PC-3 (cell line): ENCODE results near the gene SAMSN1. TPM values are rescaled to one million over a fixed set of nuclear protein-coding genes. Genes with fewer than 3 reads are reported as not detected.

Experiments used
- ATAC-seq: fragments of 200-7000 bp; cut with Tn5 transposase; 2 replicates; pipeline ENCODE4 v1.9.1; 2020; ENCODE audit warnings: mild to moderate bottlenecking, moderate library complexity
- BruUV-seq: library from RNA; stranded (reverse); fragments of 400-500 nt; replicated peaks from 2 replicates; lab custom pipeline; 2021; lab: Mats Ljungman, UMichigan
- CTCF ChIA-PET: fragments of 300-600 bp; sonication (Branson Sonifier 250); formaldehyde crosslinking; loops from one replicate; lab custom pipeline; 2022; ENCODE audit warnings: antibody characterized with exemption; lab: Charles Lee
- POLR2A ChIA-PET: fragments of 300-600 bp; sonication (Branson Sonifier 250); formaldehyde crosslinking; loops from one replicate; lab custom pipeline; 2022; ENCODE audit warnings: antibody characterized with exemption; ENCODE audit not compliant: unreplicated experiment; lab: Charles Lee
- DNase-seq: peaks from one replicate; pipeline ENCODE4 v3.0.0-alpha.2; 2015
- H2AFZ ChIP-seq: fragments of 300-600 bp; sonication (generic); 2 replicates; pipeline ENCODE4 v1.6.0; 2016; ENCODE audit warnings: antibody characterized with exemption, low read length
- H3F3A ChIP-seq: fragments of 300-600 bp; sonication (generic); one replicate; pipeline ENCODE4 v1.6.0; 2017; ENCODE audit warnings: antibody characterized with exemption, low read length, control low read depth, mild to moderate bottlenecking; ENCODE audit not compliant: unreplicated experiment
- H3K27ac ChIP-seq: fragments of 300-600 bp; sonication (generic); 2 replicates; pipeline ENCODE4 v1.5.1; 2016; ENCODE audit warnings: mild to moderate bottlenecking, low read length
- H3K27me3 ChIP-seq: fragments of 300-600 bp; sonication (generic); 2 replicates; pipeline ENCODE4 v1.6.1; 2016; ENCODE audit warnings: low read length, mixed read lengths
- H3K36me3 ChIP-seq: fragments of 300-600 bp; sonication (generic); 2 replicates; pipeline ENCODE4 v1.6.1; 2016; ENCODE audit warnings: low read depth, mixed run types, low read length, mixed read lengths
- H3K4me1 ChIP-seq: fragments of 300-600 bp; sonication (generic); 2 replicates; pipeline ENCODE4 v1.5.1; 2016; ENCODE audit warnings: low read length; ENCODE audit not compliant: insufficient read depth
- H3K4me2 ChIP-seq: fragments of 300-600 bp; sonication (generic); 2 replicates; pipeline ENCODE4 v1.6.0; 2016; ENCODE audit warnings: low read length
- H3K4me3 ChIP-seq: fragments of 300-600 bp; sonication (generic); 2 replicates; pipeline ENCODE4 v1.5.1; 2016; ENCODE audit warnings: mild to moderate bottlenecking, low read length, mixed read lengths
- H3K79me2 ChIP-seq: fragments of 300-600 bp; sonication (generic); 2 replicates; pipeline ENCODE4 v1.6.1; 2017; ENCODE audit warnings: low read length, mixed read lengths
- H3K9ac ChIP-seq: fragments of 300-600 bp; sonication (generic); 2 replicates; pipeline ENCODE4 v1.6.0; 2016; ENCODE audit warnings: mild to moderate bottlenecking, low read length
- H3K9me2 ChIP-seq: fragments of 300-600 bp; sonication (generic); replicated peaks from 2 replicates; pipeline ENCODE4 v1.6.1; 2016; ENCODE audit warnings: mixed run types, low read length, mixed read lengths
- H3K9me3 ChIP-seq: fragments of 300-600 bp; sonication (generic); 2 replicates; pipeline ENCODE4 v1.6.1; 2016; ENCODE audit warnings: low read length, mixed read lengths
- H4K20me1 ChIP-seq: fragments of 300-600 bp; sonication (generic); 2 replicates; pipeline ENCODE4 v1.6.1; 2016; ENCODE audit warnings: low read length, mixed read lengths
- EZH2 ChIP-seq: fragments of 300-600 bp; sonication (generic); IDR thresholded peaks from one replicate; pipeline ENCODE4 v1.6.1; 2017; ENCODE audit warnings: antibody characterized with exemption, mild to moderate bottlenecking, low read length; ENCODE audit not compliant: unreplicated experiment
- EZH2phosphoT487 ChIP-seq: fragments of 300-600 bp; sonication (generic); IDR thresholded peaks from 2 replicates; pipeline ENCODE4 v1.6.1; 2018; ENCODE audit warnings: mild to moderate bottlenecking, antibody characterized with exemption, low read length, borderline replicate concordance
- intact Hi-C: fragments of 100-400 bp; cut with micrococcal nuclease; formaldehyde crosslinking; loops from 2 replicates; pipeline ENCODE4 v1.9.0; 2023
- total RNA-seq: library from RNA; depleted of rRNA; stranded (reverse); fragments of >200 nt; gene quantifications from 2 replicates; pipeline ENCODE4 v1.2.3, GENCODE V29; 2014
- TF ChIP-seq, protein P1 (sequence below): fragments of 300-600 bp; sonication (generic); conservative IDR thresholded peaks from 2 replicates; pipeline ENCODE4 v1.5.1; 2017; ENCODE audit warnings: antibody characterized with exemption, low read depth, mild to moderate bottlenecking, low read length

The SAMSN1 gene
- total RNA-seq, 1 experiment from 2014 or later = not detected

- ATAC-seq = no peak
- no peaks in the 10 kb centered on the region for H3K9me3 ChIP-seq
- H3K4me2 ChIP-seq = no peak overlapping the region
- H3K4me1 ChIP-seq = no peaks in the 10 kb centered on the region
- H3K4me3 ChIP-seq = no peak overlapping the region
- no peaks in the 10 kb centered on the region for H3F3A ChIP-seq
- H3K9ac ChIP-seq = no peak overlapping the region
- POLR2A ChIA-PET = no interaction called here
- CTCF ChIA-PET = no interaction called here
- no peaks in the 10 kb centered on the region for H3K79me2 ChIP-seq
- TF ChIP-seq EZH2phosphoT487 (no peak), EZH2 (no peak)
- TF ChIP-seq, protein P1, sequence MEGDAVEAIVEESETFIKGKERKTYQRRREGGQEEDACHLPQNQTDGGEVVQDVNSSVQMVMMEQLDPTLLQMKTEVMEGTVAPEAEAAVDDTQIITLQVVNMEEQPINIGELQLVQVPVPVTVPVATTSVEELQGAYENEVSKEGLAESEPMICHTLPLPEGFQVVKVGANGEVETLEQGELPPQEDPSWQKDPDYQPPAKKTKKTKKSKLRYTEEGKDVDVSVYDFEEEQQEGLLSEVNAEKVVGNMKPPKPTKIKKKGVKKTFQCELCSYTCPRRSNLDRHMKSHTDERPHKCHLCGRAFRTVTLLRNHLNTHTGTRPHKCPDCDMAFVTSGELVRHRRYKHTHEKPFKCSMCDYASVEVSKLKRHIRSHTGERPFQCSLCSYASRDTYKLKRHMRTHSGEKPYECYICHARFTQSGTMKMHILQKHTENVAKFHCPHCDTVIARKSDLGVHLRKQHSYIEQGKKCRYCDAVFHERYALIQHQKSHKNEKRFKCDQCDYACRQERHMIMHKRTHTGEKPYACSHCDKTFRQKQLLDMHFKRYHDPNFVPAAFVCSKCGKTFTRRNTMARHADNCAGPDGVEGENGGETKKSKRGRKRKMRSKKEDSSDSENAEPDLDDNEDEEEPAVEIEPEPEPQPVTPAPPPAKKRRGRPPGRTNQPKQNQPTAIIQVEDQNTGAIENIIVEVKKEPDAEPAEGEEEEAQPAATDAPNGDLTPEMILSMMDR = no peak
- no peak overlapping the region for H3K27ac ChIP-seq
- H3K9me2 ChIP-seq = no peaks in the 10 kb centered on the region
- H3K36me3 ChIP-seq = no peaks in the 10 kb centered on the region
- intact Hi-C loops = no loop called here
- DNase-seq = no peak
- peaks cover 16% of the 10 kb centered on the region for H3K27me3 ChIP-seq
- H2AFZ ChIP-seq = no peak overlapping the region
- H4K20me1 ChIP-seq = no peaks in the 10 kb centered on the region
- BruUV-seq = no TSS peak
Measured at GRCh38 chr21:14474995-14475394, 71.1 kb downstream of the SAMSN1 start.

DNA sequence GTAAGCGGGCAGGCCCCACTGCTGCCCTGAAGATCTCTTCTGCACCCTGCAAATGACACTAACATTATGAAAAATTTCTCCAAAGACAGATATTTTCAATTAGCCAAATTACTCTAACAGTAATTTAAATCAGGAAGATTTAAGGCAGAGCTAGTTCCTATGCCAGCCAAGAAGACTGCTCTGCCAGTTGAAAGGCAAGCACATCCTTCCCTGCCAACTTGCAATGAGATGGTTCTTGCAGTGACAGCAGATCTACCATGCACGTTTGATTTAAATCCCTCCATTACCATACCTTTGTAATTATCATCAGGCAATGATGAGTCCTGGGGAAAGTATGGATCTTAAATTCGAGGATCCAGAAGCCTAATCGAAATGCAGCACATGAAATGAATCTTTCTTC lies 76.5 kb downstream of the SAMSN1 start:
- no peak for DNase-seq
- Histone ChIP-seq H3K36me3 (no peaks in the 10 kb centered on the region), H3F3A (no peaks in the 10 kb centered on the region), H3K9me3 (no peaks in the 10 kb centered on the region), H3K4me1 (no peaks in the 10 kb centered on the region), H4K20me1 (no peaks in the 10 kb centered on the region), H2AFZ (no peak overlapping the region), H3K27me3 (peaks cover 22% of the 10 kb centered on the region), H3K79me2 (no peaks in the 10 kb centered on the region), H3K9ac (no peak overlapping the region), H3K4me3 (no peak overlapping the region), H3K4me2 (no peak overlapping the region), H3K9me2 (no peaks in the 10 kb centered on the region), H3K27ac (no peak overlapping the region)
- intact Hi-C loops = no loop called here
- ChIA-PET CTCF (no interaction called here), POLR2A (no interaction called here)
- no peak for ATAC-seq
- no peak for TF ChIP-seq EZH2phosphoT487
- no peak for TF ChIP-seq EZH2
- TF ChIP-seq, protein P1 = no peak
- no TSS peak for BruUV-seq

- DNase-seq (no peak), ATAC-seq (no peak)
- Histone ChIP-seq H4K20me1 (no peaks in the 10 kb centered on the region), H3K27me3 (peaks cover 45% of the 10 kb centered on the region), H3K4me3 (no peak overlapping the region), H3K4me2 (no peak overlapping the region), H3K36me3 (no peaks in the 10 kb centered on the region), H3K9ac (no peak overlapping the region), H3K9me2 (no peaks in the 10 kb centered on the region), H3F3A (no peaks in the 10 kb centered on the region), H3K27ac (no peak overlapping the region), H3K4me1 (no peaks in the 10 kb centered on the region), H2AFZ (no peak overlapping the region), H3K9me3 (no peaks in the 10 kb centered on the region), H3K79me2 (no peaks in the 10 kb centered on the region)
- no TSS peak for BruUV-seq
- ChIA-PET CTCF (no interaction called here), POLR2A (no interaction called here)
- intact Hi-C loops = no loop called here
- TF ChIP-seq, protein P1 = no peak
- TF ChIP-seq EZH2 = no peak
- TF ChIP-seq EZH2phosphoT487 = no peak
Measured at GRCh38 chr21:14466715-14467114, 79.4 kb downstream of the SAMSN1 start.
